GDM1 (cell line): Measurements from ENCODE around the gene KRTAP12-4.
"Not testable (repeated sequence)": the region's sequence is repeated elsewhere in the genome, so short reads cannot be mapped to it uniquely, and the experiment has no call there.

Source experiments
- DNase-seq: peaks from one replicate; lab custom pipeline; 2025; lab: John Stamatoyannopoulos, UW

The KRTAP12-4 gene

GRCh38 chr21:44654576-44655175 is at the start of gene KRTAP12-4:
KRTAP12-4 (minus strand) TSS chr21:44654659; CDS start chr21:44654614, 45 bp downstream.
- no peak for DNase-seq

- no peak for DNase-seq
These were observed 49.5 kb upstream of the KRTAP12-4 start for GRCh38 chr21:44703731-44704635.

- DNase-seq, result no peak
These were observed 48.7 kb upstream of the KRTAP12-4 start for GRCh38 chr21:44702973-44703730.

- DNase-seq, result no peak
These were observed 47.9 kb upstream of the KRTAP12-4 start for GRCh38 chr21:44702111-44702972.

GRCh38 chr21:44701541-44701940 is 47.1 kb upstream of the KRTAP12-4 start:
- DNase-seq, result no peak

- DNase-seq, result no peak
These were observed 46.6 kb upstream of the KRTAP12-4 start for GRCh38 chr21:44701023-44701400.

GRCh38 chr21:44700101-44701022 is 45.9 kb upstream of the KRTAP12-4 start:
- DNase-seq, result no peak

- no peak for DNase-seq
These were observed 45.1 kb upstream of the KRTAP12-4 start for GRCh38 chr21:44699502-44700001.

GRCh38 chr21:44697811-44698734 is 43.6 kb upstream of the KRTAP12-4 start:
- DNase-seq, result no peak

GRCh38 chr21:44697172-44697810 is 42.8 kb upstream of the KRTAP12-4 start, which contains the start of gene KRTAP10-12:
KRTAP10-12 (plus strand) TSS chr21:44697172; CDS start chr21:44697202, 30 bp downstream.
- DNase-seq, result not testable (repeated sequence)

- DNase-seq, result no peak
These were observed 42.1 kb upstream of the KRTAP12-4 start for GRCh38 chr21:44696572-44696971.

GRCh38 chr21:44695641-44696040 is 41.2 kb upstream of the KRTAP12-4 start:
- no peak for DNase-seq

GRCh38 chr21:44695184-44695583 is 40.7 kb upstream of the KRTAP12-4 start:
- DNase-seq, result no peak

- no peak for DNase-seq
These were observed 40.3 kb upstream of the KRTAP12-4 start for GRCh38 chr21:44694776-44695175.

GRCh38 chr21:44692798-44693512 is 38.5 kb upstream of the KRTAP12-4 start:
- no peak for DNase-seq

- DNase-seq, result no peak
These were observed 37.2 kb upstream of the KRTAP12-4 start for GRCh38 chr21:44691686-44692085.

- DNase-seq, result not testable (repeated sequence)
These were observed 35.3 kb upstream of the KRTAP12-4 start for GRCh38 chr21:44689740-44690139.

- no peak for DNase-seq
These were observed 33.2 kb upstream of the KRTAP12-4 start for GRCh38 chr21:44687671-44688070.
